SK-N-SH treated with all-trans-retinoic acid at 6 μM for 48 hours (cell line): ENCODE data around the gene NFE2L1.
A peak's percentile ranks its signal among the peaks of the same experiment; 100 is the strongest.
"Not testable (repeated sequence)": the region's sequence is repeated elsewhere in the genome, so short reads cannot be mapped to it uniquely, and the experiment has no call there.

Source experiments
- ATAC-seq: fragments of 200-7000 bp; cut with Tn5 transposase; 3 replicates; pipeline ENCODE4 v1.9.1; 2020; ENCODE audit warnings: mild to moderate bottlenecking, moderate library complexity
- BACH2 ChIP-seq: fragments of 250-450 bp; sonication (Bioruptor Pico); IDR thresholded peaks from 2 replicates; pipeline ENCODE4 v1.9.0; 2021; ENCODE audit warnings: mild to moderate bottlenecking, borderline replicate concordance
- CSDC2 ChIP-seq: fragments of 250-450 bp; sonication (Bioruptor Pico); IDR thresholded peaks from 2 replicates; pipeline ENCODE4 v1.5.0; 2020; ENCODE audit warnings: mild to moderate bottlenecking, moderate library complexity
- CSRNP3 ChIP-seq: fragments of 250-450 bp; sonication (Bioruptor Pico); IDR thresholded peaks from 2 replicates; pipeline ENCODE4 v1.5.1; 2021; ENCODE audit warnings: mild to moderate bottlenecking, moderate library complexity
- GLIS3 ChIP-seq: fragments of 250-450 bp; sonication (Bioruptor Pico); IDR thresholded peaks from 2 replicates; pipeline ENCODE4 v1.5.0; 2020; ENCODE audit warnings: mild to moderate bottlenecking, moderate library complexity
- ISL1 ChIP-seq: fragments of 250-450 bp; sonication (Bioruptor Pico); IDR thresholded peaks from 2 replicates; pipeline ENCODE4 v2.1.2; 2022; ENCODE audit warnings: mild to moderate bottlenecking, moderate library complexity
- OSR1 ChIP-seq: fragments of 250-450 bp; sonication (Bioruptor Pico); IDR thresholded peaks from 2 replicates; pipeline ENCODE4 v1.8.0; 2022; ENCODE audit warnings: moderate library complexity, mild to moderate bottlenecking, inconsistent platforms
- PATZ1 ChIP-seq: fragments of 250-450 bp; sonication (Bioruptor Pico); IDR thresholded peaks from 2 replicates; pipeline ENCODE4 v1.8.0; 2020; ENCODE audit warnings: mild to moderate bottlenecking, moderate library complexity, borderline replicate concordance
- PPARA ChIP-seq: fragments of 250-450 bp; sonication (Bioruptor Pico); IDR thresholded peaks from 2 replicates; pipeline ENCODE4 v1.5.0; 2020; ENCODE audit warnings: mild to moderate bottlenecking, borderline replicate concordance
- RARB ChIP-seq: fragments of 250-450 bp; sonication (Bioruptor Pico); IDR thresholded peaks from 2 replicates; pipeline ENCODE4 v1.8.0; 2021; ENCODE audit warnings: mild to moderate bottlenecking, moderate library complexity
- SNAI2 ChIP-seq: fragments of 250-450 bp; sonication (Bioruptor Pico); IDR thresholded peaks from 2 replicates; pipeline ENCODE4 v1.5.0; 2020; ENCODE audit warnings: mild to moderate bottlenecking, moderate library complexity
- TSHZ2 ChIP-seq: fragments of 250-450 bp; sonication (Bioruptor Pico); IDR thresholded peaks from 2 replicates; pipeline ENCODE4 v1.5.0; 2020; ENCODE audit warnings: mild to moderate bottlenecking, moderate library complexity
- ZC3H10 ChIP-seq: fragments of 250-450 bp; sonication (Bioruptor Pico); IDR thresholded peaks from 2 replicates; pipeline ENCODE4 v1.5.1; 2021; ENCODE audit warnings: mild to moderate bottlenecking, moderate library complexity
- ZFP3 ChIP-seq: fragments of 250-450 bp; sonication (Bioruptor Pico); IDR thresholded peaks from 2 replicates; pipeline ENCODE4 v1.5.0; 2020; ENCODE audit warnings: mild to moderate bottlenecking, moderate library complexity
- ZNF70 ChIP-seq: fragments of 450-650 bp; formaldehyde crosslinking; IDR thresholded peaks from 2 replicates; pipeline ENCODE4 v1.5.0; 2020; ENCODE audit warnings: mild to moderate bottlenecking, moderate library complexity
- ZNF8 ChIP-seq: fragments of 450-650 bp; formaldehyde crosslinking; IDR thresholded peaks from 2 replicates; pipeline ENCODE4 v1.5.0; 2020; ENCODE audit warnings: mild to moderate bottlenecking, moderate library complexity
- TF ChIP-seq, protein P1 (sequence below): fragments of 250-450 bp; sonication (Bioruptor Pico); IDR thresholded peaks from 2 replicates; pipeline ENCODE4 v1.8.0; 2021; ENCODE audit warnings: low read depth, mild to moderate bottlenecking, moderate library complexity, borderline replicate concordance

The NFE2L1 gene

GRCh38 chr17:47999582-47999981, 48.6 kb upstream of the NFE2L1 start (continued):
- no peak for TF ChIP-seq RARB (CRISPR knock-in tag)
- TF ChIP-seq ZFP3 (CRISPR knock-in tag): no peak

GRCh38 chr17:48001197-48001596, 47.0 kb upstream of the NFE2L1 start:
- TF ChIP-seq ZNF70 (CRISPR knock-in tag) (no peak), SNAI2 (no peak), ISL1 (CRISPR knock-in tag) (peak; percentile 12; the same call in 1 of the 2 replicates), ZC3H10 (CRISPR knock-in tag) (no peak), RARB (CRISPR knock-in tag) (no peak), TSHZ2 (CRISPR knock-in tag) (no peak), GLIS3 (no peak)
- TF ChIP-seq, protein P1, sequence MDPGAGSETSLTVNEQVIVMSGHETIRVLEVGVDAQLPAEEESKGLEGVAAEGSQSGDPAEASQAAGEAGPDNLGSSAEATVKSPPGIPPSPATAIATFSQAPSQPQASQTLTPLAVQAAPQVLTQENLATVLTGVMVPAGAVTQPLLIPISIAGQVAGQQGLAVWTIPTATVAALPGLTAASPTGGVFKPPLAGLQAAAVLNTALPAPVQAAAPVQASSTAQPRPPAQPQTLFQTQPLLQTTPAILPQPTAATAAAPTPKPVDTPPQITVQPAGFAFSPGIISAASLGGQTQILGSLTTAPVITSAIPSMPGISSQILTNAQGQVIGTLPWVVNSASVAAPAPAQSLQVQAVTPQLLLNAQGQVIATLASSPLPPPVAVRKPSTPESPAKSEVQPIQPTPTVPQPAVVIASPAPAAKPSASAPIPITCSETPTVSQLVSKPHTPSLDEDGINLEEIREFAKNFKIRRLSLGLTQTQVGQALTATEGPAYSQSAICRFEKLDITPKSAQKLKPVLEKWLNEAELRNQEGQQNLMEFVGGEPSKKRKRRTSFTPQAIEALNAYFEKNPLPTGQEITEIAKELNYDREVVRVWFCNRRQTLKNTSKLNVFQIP (CRISPR knock-in tag): no peak
- no peak for ATAC-seq

DNA sequence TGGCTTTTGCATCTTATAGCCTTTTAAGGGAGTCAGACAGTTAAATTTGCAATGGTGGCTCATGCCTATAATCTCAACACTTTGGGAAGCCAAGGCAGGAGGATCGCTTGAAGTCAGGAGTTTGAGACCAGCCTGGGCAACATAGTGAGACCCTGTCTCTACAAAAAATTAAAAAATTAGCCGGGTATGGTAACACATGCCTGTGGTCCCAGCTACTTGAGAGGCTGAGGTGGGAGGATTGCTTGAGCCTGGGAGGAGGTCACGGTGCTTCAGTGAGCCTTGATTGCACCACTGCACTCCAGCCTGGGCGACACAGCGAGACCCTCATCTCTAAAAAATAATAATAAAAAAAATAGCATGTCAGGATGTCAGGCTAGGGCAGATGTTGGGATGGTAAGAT, 46.5 kb upstream of the NFE2L1 start:
- 0 out of 2 replicates have a peak, but pooled peaks have one; percentile 2 for TF ChIP-seq ISL1 (CRISPR knock-in tag)
- not testable (repeated sequence) for ATAC-seq

DNA sequence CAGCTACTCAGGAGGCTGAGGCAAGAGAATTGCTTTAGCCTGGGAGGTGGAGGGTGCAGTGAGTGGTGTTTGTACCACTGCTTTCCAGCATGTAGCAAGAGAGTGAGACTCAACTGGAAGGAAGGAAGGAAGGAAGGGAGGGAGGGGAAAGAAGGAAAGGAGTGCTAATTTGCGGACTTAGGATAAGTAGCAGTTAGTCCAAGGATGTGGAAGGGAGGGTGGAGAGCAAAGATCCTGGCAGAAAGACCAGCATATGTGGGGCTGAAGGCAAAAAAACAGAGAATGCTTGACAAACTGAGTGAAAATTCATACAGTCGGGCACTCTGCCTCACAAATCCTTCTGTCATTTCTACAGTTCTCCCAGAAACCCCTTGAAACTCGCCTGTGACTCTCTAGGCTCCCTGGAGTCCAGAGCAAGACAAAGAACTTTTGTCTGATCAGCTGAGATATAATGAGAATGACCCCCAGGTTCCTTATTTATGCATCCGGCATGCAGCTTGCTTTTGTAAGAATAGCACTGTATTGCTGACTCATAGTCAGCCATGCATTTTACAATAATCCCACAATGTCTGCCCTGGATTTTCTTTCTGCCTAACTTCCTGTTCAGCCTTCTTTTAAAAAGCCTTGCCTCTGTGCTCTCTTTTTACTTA, 45.8 kb upstream of the NFE2L1 start:
- TF ChIP-seq PPARA (no peak), PATZ1 (CRISPR knock-in tag) (no peak), CSRNP3 (CRISPR knock-in tag) (no peak), BACH2 (CRISPR knock-in tag) (peak; percentile 53; the same call in 1 of the 2 replicates), TSHZ2 (CRISPR knock-in tag) (0 out of 2 replicates have a peak, but pooled peaks have one; percentile 25), RARB (CRISPR knock-in tag) (peak; percentile 10; the same call in 1 of the 2 replicates), OSR1 (CRISPR knock-in tag) (no peak), ZNF8 (CRISPR knock-in tag) (0 out of 2 replicates have a peak, but pooled peaks have one; percentile 21), CSDC2 (CRISPR knock-in tag) (0 out of 2 replicates have a peak, but pooled peaks have one; percentile 54), ZC3H10 (CRISPR knock-in tag) (0 out of 2 replicates have a peak, but pooled peaks have one; percentile 15), GLIS3 (no peak), SNAI2 (no peak)
- ATAC-seq: peak; percentile 70
